Globus pallidus (tissue), 1 donor: Measurements from ENCODE around the gene MMP1.
"Not testable (repeated sequence)": the region's sequence is repeated elsewhere in the genome, so short reads cannot be mapped to it uniquely, and the experiment has no call there.

Experiments used
- DNase-seq: peaks from one replicate; pipeline ENCODE4 v3.0.0-alpha.2; 2015; ENCODE audit warnings: low spot score

The MMP1 gene

DNA sequence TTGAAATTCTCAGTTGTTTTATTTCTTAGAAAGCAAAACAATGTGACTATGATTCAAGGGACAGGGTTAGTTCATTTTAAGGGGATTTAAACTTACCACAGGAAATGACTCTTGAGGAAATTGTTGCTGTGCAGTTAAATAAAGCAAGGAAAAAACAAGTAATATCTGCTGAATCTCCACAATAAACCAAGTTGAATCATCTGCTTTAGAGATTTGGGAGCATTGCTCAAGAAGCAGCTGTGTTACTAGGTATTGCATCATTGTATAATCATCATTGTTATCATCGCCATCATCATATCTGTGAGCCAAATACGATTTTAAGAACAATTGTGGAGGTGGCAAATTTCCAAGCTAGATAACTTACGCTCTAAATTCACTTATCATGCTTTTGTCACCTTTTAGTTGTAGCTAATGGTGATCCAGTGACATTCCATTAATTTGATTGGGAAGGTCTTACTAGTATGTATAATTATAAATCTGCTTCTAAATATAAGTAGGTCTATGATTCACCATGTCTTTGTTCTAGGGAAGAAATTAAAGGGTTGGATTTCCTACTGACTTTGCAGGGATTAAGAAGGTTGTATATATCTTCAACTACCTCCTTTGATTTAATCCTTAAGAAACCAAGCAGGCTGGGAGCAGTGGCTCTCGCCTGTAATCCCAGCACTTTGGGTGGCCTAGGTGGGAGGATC, 37.5 kb downstream of the MMP1 start:
- no peak for DNase-seq

DNA sequence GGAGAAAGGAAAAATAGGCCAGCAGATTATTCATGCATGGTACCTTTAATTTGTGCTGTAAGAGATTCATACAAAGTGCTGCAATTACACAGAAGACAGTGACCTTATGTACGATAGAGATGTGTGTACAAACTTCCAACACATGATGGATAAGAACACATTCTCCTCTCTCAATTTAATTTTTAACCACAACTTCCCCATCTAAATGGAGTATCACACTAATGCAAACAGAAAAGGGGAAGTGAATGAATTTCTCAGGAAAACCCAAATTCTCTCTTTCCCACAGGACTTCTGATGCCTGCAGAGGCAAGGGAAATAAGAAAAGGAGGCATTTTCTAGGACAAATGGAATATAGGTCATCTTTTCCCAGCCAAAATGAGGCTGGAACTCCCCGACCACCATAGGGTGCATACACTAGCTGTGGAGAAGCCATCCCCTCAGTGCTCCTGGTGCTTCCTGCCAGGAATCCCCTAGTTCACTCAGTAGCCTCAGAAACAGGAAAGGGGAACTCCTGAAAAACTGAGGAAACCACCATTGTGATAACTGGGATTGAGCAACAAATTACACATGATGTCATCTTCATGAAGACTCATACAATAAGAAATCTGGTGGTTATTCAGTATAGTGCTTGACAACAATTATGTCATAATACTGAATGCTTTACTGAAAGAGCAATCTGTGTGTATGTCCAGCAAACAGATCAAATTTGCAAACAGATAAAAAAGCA, 40.0 kb downstream of the MMP1 start:
- DNase-seq: no peak

DNA sequence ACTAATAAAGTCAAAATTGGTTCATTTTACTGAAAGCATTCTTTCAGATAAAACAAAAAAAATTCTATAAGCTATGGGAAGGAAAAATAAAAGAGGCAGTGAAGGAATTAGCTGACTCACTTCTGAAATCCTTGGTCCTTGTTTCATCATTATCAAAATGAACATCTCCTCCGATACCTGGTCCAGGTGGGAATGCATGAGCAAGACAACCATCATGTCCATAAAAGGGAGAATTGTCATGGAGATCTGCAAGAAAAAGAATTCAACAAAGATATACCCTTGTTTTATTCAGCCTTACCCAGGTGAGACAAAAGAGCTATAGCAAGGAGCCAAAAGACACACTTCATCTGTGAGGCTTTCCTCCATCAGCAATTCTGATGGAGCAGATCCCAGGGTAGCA, 44.7 kb downstream of the MMP1 start:
- DNase-seq: no peak

DNA sequence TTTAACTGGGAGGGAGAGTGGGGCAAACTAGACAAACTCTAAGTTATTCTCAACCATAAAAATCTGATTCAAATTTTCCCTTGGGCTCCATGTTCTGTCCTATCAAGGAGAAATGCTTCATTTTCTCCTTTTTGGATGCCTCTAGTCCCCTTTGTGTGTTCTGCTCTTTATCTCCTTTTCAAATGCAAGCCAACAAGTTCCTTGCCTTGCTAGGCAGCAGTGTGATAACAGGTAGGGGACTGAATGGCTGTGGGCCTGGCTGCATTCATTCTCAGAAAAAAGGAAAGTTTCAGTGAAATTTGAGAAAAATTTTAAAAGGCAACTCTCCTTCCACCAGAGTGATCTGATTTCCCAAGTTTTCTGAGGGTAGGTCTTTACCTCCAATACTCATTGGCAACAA, 46.3 kb downstream of the MMP1 start:
- no peak for DNase-seq

DNA sequence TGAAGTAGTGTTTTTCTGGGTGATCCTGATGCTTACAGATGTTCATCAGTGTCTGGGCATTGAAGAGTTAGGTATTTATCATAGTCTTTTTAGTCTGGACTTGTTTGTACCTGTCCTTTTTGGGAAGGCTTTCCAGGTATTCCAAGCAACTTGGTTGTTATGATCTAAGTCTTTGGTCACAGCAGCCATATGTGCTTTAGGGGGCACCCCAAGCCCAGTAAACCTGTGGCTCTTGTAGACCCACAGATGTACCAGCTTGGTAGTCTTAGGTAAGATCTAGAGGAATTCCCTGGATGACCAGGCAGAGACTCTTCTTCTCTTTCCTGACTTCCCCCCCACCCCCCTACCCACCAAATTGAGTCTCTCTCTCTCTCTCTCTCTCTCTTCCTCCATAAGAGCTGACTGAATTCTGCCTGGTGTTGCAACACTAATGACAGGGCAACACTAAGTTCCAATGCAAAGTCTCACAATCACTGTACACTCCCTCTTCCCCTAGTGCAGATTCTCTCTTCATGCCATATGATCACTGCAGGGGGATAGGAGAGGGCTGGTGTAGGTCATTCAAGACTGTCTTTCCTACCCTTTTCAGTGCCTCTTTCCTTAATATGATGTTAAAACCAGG, 48.7 kb downstream of the MMP1 start:
- no peak for DNase-seq

DNA sequence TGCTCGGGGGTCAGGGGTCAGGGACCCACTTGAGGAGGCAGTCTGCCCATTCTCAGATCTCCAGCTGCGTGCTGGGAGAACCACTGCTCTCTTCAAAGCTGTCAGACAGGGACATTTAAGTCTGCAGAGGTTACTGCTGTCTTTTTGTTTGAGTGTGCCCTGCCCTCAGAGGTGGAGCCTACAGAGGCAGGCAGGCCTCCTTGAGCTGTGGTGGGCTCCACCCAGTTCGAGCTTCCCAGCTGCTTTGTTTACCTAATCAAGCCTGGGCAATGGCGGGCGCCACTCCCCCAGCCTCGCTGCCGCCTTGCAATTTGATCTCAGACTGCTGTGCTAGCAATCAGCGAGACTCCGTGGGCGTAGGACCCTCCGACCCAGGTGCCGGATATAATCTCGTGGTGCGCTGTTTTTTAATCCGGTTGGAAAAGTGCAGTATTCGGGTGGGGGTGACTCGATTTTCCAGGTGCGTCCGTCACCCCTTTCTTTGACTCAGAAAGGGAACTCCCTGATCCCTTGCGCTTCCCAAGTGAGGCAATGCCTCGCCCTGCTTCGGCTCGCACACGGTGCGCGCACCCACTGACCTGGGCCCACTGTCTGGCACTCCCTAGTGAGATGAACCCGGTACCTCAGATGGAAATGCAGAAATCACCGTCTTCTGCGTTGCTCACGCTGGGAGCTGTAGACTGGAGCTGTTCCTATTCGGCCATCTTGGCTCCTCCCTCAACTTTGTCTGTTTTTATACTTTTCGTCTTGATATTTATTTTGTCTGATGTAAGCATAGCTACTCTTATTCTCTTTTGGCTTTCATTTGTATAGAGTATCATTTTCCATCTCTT, 51.0 kb downstream of the MMP1 start:
- DNase-seq: not testable (repeated sequence)
